GM18951 (cell line): ENCODE results near the gene KIF21B.

ENCODE experiments used
- POLR2A ChIP-seq: IDR thresholded peaks from 4 replicates; pipeline ENCODE4 v1.6.1; 2011; ENCODE audit warnings: mild to moderate bottlenecking; ENCODE audit not compliant: insufficient read length, insufficient read depth; ENCODE audit errors: extremely low read depth
- in situ Hi-C: fragments of 300-500 bp; cut with MboI; formaldehyde crosslinking; loops from one replicate; pipeline ENCODE4 v1.12.0; 2022; ENCODE audit warnings: low sequenced_read_pairs, mixed read lengths, inconsistent platforms; ENCODE audit not compliant: unreplicated experiment

KIF21B gene

DNA sequence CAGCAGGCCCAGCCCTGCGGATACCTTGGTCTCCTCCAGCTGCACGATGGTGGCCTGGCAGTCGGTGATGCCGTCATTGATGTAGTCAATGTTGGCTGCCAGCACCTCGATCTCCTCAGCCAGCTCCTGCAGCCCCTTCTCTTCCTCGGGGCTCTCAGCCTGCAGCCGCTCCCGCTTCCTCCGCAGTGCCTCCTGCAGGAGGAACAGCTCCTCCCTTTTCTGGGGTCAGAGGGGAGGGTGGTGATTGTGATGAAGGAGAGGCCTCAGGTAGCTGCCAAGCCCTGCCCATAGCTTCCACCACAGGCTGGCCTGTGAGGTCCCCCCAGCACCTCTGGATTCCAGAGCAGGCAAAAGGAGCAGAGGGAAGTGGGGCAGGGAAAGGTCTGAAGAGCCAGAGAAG, 33.4 kb downstream of the KIF21B start:
- in situ Hi-C loops, result no loop called here
- no peak for TF ChIP-seq POLR2A

DNA sequence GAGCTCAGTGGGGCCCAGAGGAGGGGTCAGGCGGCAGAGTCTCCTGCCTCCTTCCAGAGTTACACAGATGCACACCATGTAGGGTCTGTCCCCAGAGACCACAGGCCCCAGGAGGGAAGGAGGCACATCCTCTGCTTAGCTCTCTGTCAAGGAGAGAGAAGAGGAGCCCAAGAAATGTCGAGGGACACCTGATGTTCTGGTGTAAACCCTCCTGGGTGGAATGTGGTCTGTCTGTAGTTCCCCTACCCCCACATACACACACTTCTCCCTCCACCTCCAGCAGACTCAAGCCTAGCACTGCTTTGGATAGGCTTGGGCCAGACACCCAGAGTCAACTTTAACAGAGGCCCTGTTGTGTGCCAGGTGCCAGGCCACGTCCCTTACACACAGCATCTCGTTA, 34.2 kb downstream of the KIF21B start:
- in situ Hi-C loops, result no loop called here
- no peak for TF ChIP-seq POLR2A

DNA sequence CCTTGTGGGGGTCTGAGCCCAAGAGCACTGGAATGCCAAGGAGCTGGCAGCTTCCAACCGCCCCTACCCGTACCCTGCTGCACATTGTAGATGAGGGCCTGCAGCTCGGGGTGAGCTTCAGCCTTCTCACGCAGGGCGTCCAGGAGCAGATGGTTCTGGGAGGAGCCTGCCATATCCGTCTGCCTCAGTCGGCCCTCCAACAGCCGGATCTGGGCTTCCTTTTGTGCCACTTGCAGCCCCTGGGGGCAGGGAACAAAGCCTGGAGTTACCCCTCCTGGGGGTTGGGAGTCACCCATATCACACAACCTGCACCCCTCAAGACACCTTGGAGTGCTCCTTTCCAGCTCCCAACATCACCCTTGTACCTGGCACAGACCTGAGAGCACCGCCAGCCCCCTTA, 34.8 kb downstream of the KIF21B start:
- in situ Hi-C loops, result no loop called here
- TF ChIP-seq POLR2A, result no peak

DNA sequence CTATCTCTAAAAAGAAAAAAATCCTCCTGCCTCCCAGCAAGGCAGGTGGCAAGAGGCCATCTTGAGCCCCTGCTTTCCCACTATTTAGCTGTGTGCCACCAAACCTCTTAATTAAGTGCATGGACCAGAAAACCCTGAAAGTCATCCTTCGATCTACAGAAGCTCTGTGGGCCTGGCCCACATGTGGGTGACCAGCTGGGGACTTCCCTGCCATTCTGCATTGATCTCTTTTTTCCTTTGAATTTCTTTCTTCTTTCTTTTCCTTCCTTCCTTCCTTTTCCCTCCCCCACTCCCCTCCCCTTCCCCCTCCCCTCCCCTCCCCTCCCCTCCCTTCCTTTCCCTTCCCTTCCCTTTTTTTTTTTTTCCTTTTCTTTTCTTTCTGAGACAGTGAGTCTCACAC, 38.0 kb downstream of the KIF21B start:
- in situ Hi-C loops, result no loop called here

DNA sequence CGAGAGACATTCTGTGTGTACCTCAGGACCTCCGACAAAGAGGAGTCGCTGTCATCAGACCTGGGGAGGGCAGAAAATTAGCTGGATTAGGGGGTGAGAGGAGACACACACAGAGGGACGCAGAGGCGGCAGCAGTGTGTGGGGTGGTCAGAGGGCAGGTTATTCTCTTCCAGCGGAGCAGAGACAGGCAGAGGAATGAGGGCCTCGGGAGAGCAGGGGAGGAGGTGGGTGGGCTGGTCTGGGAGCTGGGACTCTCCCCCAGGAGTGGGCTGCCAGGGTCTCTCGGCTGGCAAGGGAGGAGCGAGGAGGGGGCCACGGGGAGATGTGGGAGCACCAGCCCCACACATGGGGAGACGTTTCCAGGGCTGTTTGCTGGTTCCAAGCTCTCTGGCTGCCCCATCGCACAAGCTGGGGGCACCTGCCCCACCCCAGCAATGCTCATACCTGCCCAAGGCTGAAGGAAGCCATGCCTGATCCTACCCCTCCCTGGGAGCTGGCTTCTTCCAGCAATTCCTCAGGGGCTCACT, 40.4 kb downstream of the KIF21B start:
- in situ Hi-C loops, result no loop called here
- TF ChIP-seq POLR2A, result no peak

More for the DNA sequence above, 38.0 kb downstream of the KIF21B start:
- TF ChIP-seq POLR2A, result no peak

DNA sequence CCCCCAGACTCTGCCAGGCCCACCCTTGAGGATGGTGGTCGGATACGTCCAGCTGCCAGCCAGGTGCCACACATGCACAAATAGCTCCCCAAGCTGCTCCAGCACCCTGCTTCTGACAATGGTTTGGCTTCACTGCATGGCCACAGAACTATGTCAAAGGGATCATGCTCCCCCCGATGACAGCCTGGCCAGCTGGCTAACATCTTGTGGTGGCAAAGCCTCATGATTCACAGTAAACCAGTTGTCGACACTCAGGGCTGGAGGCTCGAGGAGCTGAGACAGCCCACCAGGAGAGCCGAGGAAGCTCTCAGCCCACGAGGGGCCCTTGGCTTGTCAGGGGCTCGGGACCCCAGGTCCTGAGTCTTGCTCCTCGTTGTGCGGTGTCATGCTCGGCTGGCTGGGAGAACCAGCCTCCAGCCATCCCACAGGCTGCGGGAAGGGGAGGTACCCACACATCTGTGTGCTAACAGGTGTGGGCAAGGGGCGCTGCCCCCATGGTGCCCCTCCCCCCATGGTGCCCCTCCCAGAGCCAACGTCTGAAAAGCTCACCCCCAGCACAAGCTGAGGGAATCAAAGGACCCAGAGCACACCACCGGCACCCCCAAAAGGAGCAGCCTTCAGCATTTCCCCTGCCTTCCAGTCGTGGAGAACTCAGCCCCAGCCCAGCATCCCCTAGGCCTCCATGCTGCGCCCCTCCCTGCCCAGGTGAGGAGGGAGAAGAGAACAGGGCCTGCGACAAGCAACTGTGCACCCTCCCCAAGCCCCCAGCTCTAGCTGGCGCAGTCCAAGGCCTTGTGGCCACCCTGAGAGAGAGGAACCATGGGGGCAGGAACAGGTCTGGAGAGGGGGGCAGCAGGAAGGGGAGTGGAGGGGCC, 41.2 kb downstream of the KIF21B start:
- in situ Hi-C loops, result no loop called here
- no peak for TF ChIP-seq POLR2A

DNA sequence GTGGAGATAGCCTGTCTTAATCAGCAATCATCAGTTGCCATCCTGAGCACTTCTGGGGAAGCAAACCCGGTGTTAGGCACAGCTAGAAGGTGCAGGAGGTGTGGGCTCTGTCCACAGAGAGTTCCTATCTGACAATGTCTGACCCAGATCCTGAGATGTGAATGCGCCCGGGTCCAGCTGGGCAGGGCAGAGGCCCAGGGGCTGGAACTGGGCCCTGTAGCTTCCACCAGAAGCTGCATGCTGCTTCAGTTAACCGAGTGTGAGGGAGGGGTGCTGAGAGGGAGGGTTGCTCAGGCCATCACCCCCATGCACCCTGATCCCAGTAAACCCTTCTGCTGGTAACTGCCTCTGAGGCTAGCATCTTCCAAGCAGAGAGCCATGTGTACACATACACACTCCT, 42.2 kb downstream of the KIF21B start:
- no peak for TF ChIP-seq POLR2A
- in situ Hi-C loops, result no loop called here

DNA sequence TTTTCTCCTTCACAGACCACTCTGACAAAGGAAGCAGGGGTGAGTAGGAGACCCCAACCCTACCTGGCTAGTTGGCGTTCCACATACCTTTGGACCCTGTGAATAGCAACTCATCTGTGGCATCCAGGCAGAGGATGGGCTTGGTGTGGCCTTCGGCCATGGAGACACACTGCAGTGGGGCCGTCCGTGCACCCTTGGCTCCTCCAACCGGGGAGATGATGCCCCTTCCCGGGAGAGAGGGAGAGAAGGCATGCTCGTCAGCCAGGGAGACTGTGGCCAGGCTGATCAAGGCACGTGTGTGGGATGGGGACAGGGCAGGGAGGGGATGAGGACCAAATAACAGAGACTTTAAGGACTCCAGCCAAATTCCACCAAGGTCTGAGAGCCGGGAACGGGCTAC, 42.6 kb downstream of the KIF21B start:
- TF ChIP-seq POLR2A, result no peak
- in situ Hi-C loops, result no loop called here

DNA sequence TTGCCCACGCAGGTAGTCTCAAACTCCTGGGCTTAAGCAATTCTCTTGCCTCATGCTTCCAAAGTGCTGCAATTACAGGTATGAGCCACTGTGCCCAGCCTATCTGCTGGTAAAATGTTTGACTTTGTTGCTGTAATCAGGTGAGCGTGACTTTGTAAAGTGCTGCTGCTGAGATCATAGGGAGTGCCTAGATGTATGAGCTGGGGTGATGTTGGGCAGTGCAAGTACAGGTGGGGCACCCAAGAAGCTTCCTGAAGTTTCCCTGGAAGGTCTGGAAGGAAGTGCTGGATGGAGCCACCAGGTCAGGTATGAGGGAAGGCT, 43.1 kb downstream of the KIF21B start:
- in situ Hi-C loops, result no loop called here
- TF ChIP-seq POLR2A, result no peak

DNA sequence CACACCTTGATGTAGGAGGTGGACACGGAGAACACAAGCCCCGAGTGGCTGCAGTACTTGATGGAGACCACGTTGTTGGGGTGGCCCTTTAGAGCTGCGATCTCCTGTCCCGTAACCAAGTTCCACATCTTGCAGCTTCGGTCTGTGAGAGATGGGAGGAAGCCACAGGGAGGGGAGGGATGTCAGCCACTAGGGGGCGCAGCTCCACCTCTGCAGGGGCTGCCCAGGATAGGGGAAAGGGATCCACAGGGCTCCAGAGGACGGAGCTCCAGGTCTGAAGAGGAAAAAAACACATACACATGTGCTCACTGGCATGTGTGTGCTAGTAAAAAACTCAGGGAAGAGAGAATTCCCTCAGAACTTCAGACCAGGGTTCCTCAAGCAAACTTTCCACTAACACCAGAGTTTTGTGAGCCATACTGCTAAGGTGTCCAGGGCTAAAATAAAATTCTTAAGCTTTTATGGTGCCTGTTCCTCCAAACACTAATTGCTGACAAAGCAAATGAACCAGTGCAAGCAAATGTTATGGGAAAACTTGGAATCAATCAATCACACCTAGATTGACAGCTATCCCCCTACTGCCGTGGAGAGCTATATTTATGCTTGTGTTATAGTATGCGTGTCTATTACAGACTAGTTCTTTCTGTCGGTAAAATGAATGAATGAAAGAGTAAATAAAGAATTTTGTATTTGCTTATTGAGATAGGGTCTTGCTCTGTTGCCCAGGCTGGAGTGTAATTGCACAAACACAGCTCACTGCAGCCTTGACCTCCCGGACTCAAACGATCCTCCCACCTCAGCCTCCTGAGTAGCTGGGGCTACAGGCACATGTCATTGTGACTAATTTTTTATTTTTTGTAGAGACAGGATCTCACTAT, 43.7 kb downstream of the KIF21B start:
- in situ Hi-C loops, result loop anchor here (5.0 kb wide), 1 partner anchor 62 kb away; no protein-coding TSS in a partner anchor
- TF ChIP-seq POLR2A, result no peak

DNA sequence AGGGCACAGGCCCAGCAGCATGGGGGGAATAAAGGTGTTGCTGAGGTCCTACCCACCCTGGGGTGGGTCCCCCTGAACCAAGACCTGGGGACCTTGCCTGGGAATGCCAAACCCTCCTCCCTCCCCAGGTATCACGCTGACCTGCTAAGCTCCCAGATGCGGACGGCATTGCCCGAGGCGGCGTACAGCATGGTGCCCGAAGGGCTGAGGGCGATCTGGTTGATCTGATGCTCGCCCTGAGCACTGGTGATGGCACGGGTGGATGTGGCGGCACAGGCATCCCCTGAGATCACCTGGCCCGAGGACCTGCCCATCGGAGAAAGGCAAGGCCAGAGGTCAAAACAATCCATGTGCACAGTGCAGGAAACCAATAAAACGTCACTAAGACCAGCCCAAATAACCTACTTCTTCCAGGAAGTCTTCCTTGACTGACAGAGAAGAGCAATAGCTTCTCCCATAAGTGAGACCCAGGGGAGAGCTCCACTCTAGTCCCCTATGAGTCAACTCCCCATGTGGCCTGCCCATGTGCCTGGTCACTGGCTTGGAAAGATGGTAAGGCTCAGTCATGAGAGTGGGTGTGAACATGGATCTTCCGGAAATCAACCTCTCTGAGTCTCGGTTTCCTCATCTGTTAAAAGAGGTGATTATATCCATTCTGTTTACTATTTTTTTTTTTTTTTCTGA, 46.3 kb downstream of the KIF21B start:
- in situ Hi-C loops, result loop anchor here (5.0 kb wide), 1 partner anchor 65 kb away; no protein-coding TSS in a partner anchor

DNA sequence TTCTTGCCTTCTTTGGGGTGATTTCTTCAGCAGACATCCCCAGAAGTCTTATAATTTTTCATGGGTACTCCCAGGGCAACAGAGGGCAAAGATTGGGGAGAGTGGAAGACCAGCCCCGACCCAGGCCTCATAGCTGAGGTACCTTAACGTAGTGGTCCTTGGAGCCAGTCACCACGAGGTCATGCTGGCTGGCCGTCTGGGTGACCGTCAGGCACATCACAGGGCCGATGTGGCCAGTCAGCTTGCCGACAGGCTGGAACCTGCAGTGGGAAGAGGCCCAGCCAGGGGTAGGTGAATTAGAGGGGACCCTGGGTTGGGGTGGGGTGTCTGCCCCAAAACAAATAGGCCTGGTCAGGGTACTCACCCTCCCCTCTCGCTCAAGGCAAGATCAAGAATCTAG, 46.9 kb downstream of the KIF21B start:
- TF ChIP-seq POLR2A, result no peak
- in situ Hi-C loops, result loop anchor here (5.0 kb wide), 1 partner anchor 66 kb away; no protein-coding TSS in a partner anchor

More for the DNA sequence above, 46.3 kb downstream of the KIF21B start:
- TF ChIP-seq POLR2A, result no peak

DNA sequence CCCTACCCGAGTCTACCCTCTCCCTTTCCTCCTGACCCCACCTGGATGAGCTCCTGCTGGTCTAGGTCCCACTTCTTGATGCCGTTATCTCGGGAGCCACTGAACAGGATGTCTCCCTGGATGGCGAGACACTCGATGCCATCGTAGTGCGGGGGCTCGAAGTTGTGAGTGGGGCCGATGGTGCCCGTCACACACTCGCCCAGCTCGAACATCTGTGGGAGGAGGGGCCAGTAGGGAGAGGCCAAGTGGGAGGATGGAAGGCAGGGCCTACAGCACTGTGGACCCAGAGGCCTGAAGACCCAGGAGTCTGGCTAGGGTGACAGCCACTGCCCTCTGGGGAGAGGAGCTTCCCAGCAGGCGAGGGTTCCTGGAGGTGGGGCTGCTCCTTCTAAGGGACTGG, 48.1 kb downstream of the KIF21B start:
- no peak for TF ChIP-seq POLR2A
- in situ Hi-C loops, result loop anchor here (5.0 kb wide), 1 partner anchor 67 kb away; no protein-coding TSS in a partner anchor
